Measurements from ENCODE around the gene AADAC.

DNA sequence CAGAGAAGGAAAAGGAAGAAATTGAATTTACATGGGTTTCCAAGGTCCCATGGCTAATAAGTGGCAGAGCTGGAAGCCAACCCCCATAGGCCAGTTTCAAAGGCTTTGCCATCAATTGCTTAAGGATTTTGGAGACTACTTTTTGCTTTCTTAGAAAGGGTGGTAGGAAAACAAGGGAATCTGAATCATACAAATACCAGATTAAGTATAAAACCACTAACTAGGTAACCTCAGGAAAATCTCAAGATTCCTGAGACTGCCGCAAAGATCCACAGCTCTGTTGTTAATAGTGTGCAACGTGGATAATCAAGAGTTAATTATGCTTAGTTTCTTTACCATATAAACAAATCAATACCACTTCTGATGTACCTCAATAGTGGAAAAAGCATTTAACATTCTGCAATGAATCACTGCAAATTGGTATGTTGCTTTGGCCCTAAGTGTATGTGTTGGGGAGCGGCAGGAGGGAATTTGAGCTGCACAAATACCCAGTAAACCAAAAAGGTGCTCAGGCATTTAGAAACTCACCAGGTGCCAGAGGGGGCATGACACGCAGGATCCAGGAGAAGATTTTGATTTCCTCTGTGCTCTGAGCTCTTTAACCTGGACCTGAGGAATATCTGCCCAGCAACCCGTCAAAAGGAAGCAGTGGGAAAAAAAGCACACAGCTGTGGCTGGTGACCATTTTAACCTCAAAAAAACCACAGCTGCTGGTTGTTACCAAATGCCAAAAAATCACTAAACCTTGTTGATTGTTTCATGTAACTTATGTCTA lies 22.0 kb downstream of the AADAC start:
- TF ChIP-seq GATA2 (IDR thresholded peaks at IDR 0.05; ENCODE audit: low read depth, low read length) (no peak), GATA3 (IDR thresholded peaks at IDR 0.05; ENCODE audit: low read depth, low read length) (no peak)
